ENCODE measurements around the gene ZBTB20.

Gene ZBTB20

DNA sequence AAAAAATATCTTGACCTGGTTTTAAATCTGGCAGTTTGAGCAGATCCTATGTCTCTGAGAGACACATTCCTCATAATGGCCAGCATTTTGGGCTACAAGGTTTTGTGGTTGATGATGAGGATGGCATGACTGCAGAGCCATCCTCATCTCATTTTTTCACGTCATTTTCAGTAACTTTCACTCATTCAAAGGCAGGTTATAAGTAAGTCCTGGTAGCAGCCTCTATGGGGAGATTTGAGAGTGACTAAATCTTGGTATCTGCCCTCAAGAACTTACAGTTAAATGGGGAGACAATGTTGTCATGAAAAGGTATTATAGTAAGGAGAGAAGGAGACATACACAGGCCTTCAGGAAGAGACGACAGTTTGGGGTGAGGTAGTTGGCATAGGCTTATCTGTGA, 838.7 kb downstream of the ZBTB20 start:
- Mint-ChIP-seq H3K36me3 (ENCODE audit: insufficient read depth) (peaks cover 62% of the 10 kb centered on the region), H3K27ac (ENCODE audit: low read depth) (peak overlapping the region; percentile 97), H3K27me3 (no peaks in the 10 kb centered on the region), H3K9me3 (no peaks in the 10 kb centered on the region), H3K4me3 (peak overlapping the region; percentile 63), H3K4me1 (peaks cover 76% of the 10 kb centered on the region)
- DNase-seq (ENCODE audit: low spot score in 2 of 2) = no peak
- ATAC-seq (replicated peaks; ENCODE audit: extremely low read depth, poor library complexity, severe bottlenecking) = peak; percentile 5

DNA sequence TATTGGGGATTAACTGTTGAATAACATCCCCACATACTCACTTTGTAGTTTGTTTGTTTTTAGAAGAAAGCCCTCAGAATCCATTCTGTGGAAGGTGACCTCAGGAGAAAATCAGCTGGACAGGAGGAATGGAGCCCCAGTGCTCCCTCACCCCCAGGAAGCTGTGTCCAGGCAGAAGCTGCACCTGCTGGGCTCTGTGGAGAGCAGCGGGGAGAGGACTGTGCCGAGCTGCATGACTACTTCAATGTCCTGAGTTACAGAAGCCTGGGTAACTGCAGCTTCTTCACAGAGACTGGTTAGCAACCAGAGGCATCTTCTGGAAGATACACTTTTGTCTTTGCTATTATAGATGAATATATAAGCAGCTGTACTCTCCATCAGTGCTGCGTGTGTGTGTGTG, 839.3 kb downstream of the ZBTB20 start:
- Mint-ChIP-seq H3K27me3 (no peaks in the 10 kb centered on the region), H3K4me1 (peaks cover 77% of the 10 kb centered on the region)

DNA sequence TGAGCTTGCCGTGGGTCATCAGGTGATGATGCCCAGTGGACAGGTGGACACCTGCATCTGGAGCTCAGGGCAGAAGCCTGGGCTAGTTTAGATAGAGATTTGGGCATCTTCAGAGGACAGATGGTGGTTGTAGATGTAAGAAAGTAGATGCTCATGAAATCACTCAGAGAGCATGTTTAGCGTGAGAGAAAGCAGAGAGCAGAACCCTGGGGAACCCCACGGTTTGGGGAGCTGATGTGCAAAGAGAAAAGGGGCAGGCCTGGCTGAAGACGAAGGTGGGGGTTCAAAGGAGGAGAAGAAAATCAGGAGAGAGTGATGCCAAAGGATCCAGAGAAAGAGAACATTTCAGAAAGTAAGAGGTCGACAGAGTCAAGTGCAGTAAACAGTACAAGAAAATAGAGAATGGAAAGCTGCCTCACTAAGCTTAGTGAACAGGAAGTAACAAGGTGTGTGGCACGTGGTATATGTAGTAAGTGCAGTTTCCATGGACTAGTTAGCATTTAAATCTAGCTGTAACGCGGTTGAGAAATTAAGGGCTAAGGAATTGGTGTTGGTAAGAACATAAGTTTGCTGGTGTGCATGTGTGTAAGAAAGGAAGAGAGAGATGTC, 839.8 kb downstream of the ZBTB20 start:
- H3K4me3 Mint-ChIP-seq = peak overlapping the region; percentile 63
- ATAC-seq (replicated peaks; ENCODE audit: extremely low read depth, poor library complexity, severe bottlenecking) (peak; percentile 81), DNase-seq (ENCODE audit: low spot score in 2 of 2) (peak in 1 of 2 donors; percentile 41)
- H3K9me3 Mint-ChIP-seq = no peaks in the 10 kb centered on the region
- peak overlapping the region; percentile 97 for H3K27ac Mint-ChIP-seq (ENCODE audit: low read depth)
- H3K4me1 Mint-ChIP-seq = peaks cover 81% of the 10 kb centered on the region
- peaks cover 67% of the 10 kb centered on the region for H3K36me3 Mint-ChIP-seq (ENCODE audit: insufficient read depth)
- H3K27me3 Mint-ChIP-seq = no peaks in the 10 kb centered on the region

More for the DNA sequence above, 839.3 kb downstream of the ZBTB20 start:
- Mint-ChIP-seq H3K9me3 (no peaks in the 10 kb centered on the region), H3K27ac (ENCODE audit: low read depth) (peak overlapping the region; percentile 97), H3K4me3 (peak overlapping the region; percentile 63), H3K36me3 (ENCODE audit: insufficient read depth) (peaks cover 64% of the 10 kb centered on the region)
- no peak for ATAC-seq (replicated peaks; ENCODE audit: extremely low read depth, poor library complexity, severe bottlenecking)
- DNase-seq (ENCODE audit: low spot score in 2 of 2) = no peak

DNA sequence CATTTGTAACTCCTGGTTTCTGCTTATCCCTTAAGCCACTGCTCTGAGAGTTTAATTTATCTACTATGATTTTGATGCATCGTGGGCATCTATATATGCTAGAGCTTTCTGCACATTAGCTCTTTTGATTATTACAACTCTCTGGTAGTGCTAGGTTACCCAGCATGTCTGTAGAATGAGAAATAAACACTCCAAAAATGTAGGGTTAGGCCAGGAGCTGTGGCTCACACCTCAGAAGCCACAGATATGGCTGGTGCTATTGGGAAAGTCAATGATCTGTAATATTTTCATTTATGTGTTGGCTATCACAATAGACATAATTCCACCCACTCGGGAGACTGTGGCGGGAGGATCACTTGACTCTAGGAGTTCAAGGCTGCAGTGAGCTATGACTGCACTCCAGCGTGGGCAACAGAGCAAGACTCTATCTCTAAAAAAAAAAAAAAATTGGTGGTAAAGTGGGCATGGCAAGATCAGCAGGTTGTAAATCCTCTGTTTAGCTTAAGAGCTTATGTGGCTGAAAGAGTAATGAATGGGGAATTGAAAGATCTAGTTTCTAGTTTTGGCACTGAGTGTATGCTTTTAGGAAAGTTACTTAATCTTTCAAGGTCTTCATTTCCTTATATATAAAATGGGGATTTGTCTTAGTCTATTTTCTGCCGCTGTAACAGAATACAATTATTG, 847.0 kb downstream of the ZBTB20 start:
- H3K4me3 Mint-ChIP-seq = peak overlapping the region; percentile 83
- H3K27me3 Mint-ChIP-seq = no peaks in the 10 kb centered on the region
- ATAC-seq (replicated peaks; ENCODE audit: extremely low read depth, poor library complexity, severe bottlenecking) (peak; percentile 49), DNase-seq (ENCODE audit: low spot score in 2 of 2) (no peak)
- peaks cover 53% of the 10 kb centered on the region for H3K36me3 Mint-ChIP-seq (ENCODE audit: insufficient read depth)
- H3K27ac Mint-ChIP-seq (ENCODE audit: low read depth) = peak overlapping the region; percentile 97
- peaks cover 86% of the 10 kb centered on the region for H3K4me1 Mint-ChIP-seq
- H3K9me3 Mint-ChIP-seq = no peaks in the 10 kb centered on the region

DNA sequence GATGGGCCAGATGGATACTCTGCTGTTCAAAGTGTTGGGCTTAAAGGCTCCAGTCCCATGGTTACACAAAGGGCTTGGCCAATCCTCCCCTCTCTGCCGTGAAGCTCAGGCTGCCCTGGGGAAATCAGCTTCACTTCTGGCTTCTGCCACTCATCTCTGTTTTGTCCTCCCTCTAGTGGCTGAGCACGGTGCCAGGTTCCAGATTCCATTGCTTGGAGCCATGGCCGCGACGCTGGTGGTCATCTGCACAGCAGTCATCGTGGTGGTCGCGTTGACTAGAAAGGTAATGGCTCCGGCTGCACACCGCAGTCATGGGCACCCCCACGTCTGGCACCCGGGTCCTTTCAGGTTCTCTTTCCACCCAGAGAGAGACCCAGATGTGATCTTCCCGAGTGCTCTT, 847.7 kb downstream of the ZBTB20 start:
- DNase-seq (ENCODE audit: low spot score in 2 of 2) (peak in 1 of 2 donors; percentile 44), ATAC-seq (replicated peaks; ENCODE audit: extremely low read depth, poor library complexity, severe bottlenecking) (peak; percentile 57)
- H3K9me3 Mint-ChIP-seq = no peaks in the 10 kb centered on the region
- H3K27me3 Mint-ChIP-seq = no peaks in the 10 kb centered on the region
- H3K4me3 Mint-ChIP-seq = peak overlapping the region; percentile 83
- H3K4me1 Mint-ChIP-seq = peaks cover 86% of the 10 kb centered on the region
- H3K27ac Mint-ChIP-seq (ENCODE audit: low read depth) = peak overlapping the region; percentile 97
- H3K36me3 Mint-ChIP-seq (ENCODE audit: insufficient read depth) = peaks cover 51% of the 10 kb centered on the region

DNA sequence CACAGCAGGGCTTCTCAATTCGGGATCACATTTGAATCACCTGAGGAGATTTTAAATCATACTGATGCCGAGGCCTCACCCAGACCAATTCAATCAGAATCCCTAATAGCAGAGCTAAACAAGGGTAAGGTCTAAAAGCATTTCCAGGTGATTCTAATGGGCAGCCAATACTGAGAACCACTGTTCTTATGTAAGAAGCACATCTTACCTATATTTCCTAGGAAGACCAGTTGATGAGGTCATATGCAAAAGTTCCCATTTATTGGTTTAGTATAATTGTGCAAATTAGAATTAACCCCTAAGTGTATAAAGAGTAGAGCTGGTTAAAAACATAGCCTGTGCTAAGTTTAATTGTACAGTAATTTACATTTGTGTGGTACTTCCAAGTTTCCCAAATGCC, 851.1 kb downstream of the ZBTB20 start:
- no peaks in the 10 kb centered on the region for H3K9me3 Mint-ChIP-seq
- H3K4me3 Mint-ChIP-seq = peak overlapping the region; percentile 83
- H3K27ac Mint-ChIP-seq (ENCODE audit: low read depth) = peak overlapping the region; percentile 97
- no peaks in the 10 kb centered on the region for H3K27me3 Mint-ChIP-seq
- ATAC-seq (replicated peaks; ENCODE audit: extremely low read depth, poor library complexity, severe bottlenecking) = no peak
- H3K36me3 Mint-ChIP-seq (ENCODE audit: insufficient read depth) = peaks cover 37% of the 10 kb centered on the region
- peaks cover 89% of the 10 kb centered on the region for H3K4me1 Mint-ChIP-seq
- no peak for DNase-seq (ENCODE audit: low spot score in 2 of 2)

DNA sequence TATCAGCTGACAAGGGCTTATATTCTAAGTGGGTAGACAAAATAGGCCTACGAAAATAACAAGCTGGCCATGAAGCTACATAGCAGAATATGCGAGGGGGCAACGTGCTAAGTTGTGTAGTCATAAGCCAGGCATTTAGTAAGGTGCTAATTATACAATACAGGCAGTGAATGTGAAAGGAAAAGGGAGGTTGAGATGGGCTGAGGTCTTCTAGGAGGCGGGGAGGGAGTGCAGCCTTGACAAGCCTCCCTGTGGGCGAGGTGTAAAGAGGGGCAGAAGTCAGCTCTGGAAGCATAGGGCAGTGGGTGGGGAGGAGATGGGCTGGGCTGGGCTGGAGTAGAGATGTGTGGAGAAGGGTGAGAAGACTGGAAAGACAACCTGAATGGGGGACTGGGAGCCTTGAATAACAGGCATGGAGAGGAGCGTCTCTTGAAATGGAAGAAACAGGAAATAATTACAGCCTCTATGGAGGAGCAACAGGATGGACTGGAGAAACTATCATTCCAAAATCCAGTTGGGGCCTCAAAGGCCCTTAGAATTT, 852.1 kb downstream of the ZBTB20 start:
- Mint-ChIP-seq H3K4me3 (peak overlapping the region; percentile 83), H3K27ac (ENCODE audit: low read depth) (peak overlapping the region; percentile 97), H3K27me3 (no peaks in the 10 kb centered on the region), H3K36me3 (ENCODE audit: insufficient read depth) (peaks cover 37% of the 10 kb centered on the region), H3K4me1 (peaks cover 89% of the 10 kb centered on the region), H3K9me3 (no peaks in the 10 kb centered on the region)
- no peak for DNase-seq (ENCODE audit: low spot score in 2 of 2)
- ATAC-seq (replicated peaks; ENCODE audit: extremely low read depth, poor library complexity, severe bottlenecking) = peak; percentile 11

DNA sequence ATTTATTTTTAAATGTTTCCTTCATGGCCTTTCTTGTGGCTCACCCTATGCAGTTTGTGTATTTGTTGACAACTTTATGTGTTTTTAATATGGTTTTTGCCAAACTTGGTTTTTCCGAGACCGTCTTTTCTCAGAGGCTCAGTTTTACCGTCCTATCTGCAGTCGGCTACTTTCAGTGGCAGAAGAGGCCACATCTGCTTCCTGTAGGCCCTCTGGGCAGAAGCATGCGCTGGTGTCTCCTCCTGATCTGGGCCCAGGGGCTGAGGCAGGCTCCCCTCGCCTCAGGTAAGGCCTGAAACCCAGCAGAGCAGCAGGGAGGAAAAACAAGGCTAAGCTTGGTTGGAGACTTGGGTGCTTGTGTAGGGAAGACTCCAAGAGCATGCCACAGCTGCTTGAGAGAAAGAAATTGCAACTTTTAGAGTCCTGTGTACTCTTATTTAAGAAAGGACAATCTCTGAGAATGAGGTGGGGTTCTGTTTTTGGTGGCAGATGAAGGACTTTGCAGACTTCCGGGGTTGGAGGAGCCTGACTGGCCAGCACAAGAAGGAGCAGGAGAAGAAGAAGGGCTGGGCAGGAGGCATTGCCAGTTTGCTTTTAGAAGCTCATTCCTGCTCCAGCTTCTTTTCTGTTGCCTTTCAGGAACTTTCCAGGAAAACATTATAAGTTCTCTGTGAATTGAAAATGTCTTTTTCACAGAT, 853.1 kb downstream of the ZBTB20 start, which contains the start of gene TIGIT:
TSS of gene TIGIT (plus strand) at position 191 of the 698 bp plus-strand sequence. CDS start at position 225, 34 bp downstream.
- Mint-ChIP-seq H3K4me1 (peaks cover 86% of the 10 kb centered on the region), H3K9me3 (no peaks in the 10 kb centered on the region), H3K36me3 (ENCODE audit: insufficient read depth) (peaks cover 31% of the 10 kb centered on the region), H3K4me3 (peak within 1 kb of the TSS; percentile 83), H3K27ac (ENCODE audit: low read depth) (peak within 1 kb of the TSS; percentile 97), H3K27me3 (no peaks in the 10 kb centered on the region)
- no peak for ATAC-seq (replicated peaks; ENCODE audit: extremely low read depth, poor library complexity, severe bottlenecking)
- no peak for DNase-seq (ENCODE audit: low spot score in 2 of 2)

DNA sequence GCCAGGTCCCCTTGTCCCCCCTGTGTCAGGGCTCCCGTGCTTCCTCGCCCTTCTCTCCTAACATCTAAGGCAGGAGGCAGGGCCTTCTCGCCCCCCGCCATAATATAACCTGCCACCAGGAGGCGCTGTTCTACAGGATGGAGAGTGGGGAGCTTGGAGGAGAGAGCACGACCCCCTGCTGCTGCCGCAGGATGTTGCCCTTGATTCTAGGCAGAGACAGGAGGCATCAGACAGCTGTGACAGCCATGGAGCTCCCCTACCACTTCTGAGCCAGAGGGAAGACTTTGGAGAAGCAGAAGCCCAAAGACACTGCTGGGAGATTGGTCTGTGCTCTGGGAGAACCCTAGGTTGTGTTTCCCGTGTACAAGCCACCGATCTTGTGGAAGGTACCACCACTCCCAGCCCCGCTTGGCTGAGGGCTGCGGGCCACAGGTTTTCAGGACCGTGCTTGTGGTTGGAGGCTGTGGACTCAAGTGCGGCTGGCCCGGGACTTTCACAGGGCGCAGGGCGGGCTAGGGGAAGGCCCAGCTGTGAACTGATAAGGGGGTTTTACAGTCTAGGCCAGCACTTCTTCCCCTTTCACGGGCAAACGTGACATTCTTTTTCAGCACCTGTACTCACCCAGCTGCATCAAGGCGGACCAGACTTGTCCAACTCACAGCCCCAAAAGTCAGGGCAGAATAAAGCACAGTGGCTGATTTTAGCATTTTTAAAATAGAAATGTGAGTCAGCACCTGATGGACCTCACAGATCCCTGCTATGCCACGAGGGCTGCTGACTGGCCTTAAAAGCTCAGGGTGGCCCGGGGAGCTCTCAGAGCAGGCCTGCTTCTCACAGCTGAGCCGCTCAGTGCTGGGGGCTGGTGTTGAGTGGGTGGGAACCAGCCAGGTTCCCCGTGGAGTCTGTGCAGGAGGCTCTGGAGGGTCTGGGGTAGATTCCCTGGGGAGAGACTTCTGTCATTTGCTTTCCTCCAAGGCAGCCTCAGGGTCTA, 855.9 kb downstream of the ZBTB20 start:
- Mint-ChIP-seq H3K4me1 (peaks cover 76% of the 10 kb centered on the region), H3K9me3 (no peaks in the 10 kb centered on the region), H3K4me3 (peak overlapping the region; percentile 83), H3K36me3 (ENCODE audit: insufficient read depth) (peaks cover 23% of the 10 kb centered on the region), H3K27ac (ENCODE audit: low read depth) (peak overlapping the region; percentile 97), H3K27me3 (no peaks in the 10 kb centered on the region)
- ATAC-seq (replicated peaks; ENCODE audit: extremely low read depth, poor library complexity, severe bottlenecking) = peak; percentile 84
- peak; percentile 93 to 96 for DNase-seq (ENCODE audit: low spot score in 2 of 2)

DNA sequence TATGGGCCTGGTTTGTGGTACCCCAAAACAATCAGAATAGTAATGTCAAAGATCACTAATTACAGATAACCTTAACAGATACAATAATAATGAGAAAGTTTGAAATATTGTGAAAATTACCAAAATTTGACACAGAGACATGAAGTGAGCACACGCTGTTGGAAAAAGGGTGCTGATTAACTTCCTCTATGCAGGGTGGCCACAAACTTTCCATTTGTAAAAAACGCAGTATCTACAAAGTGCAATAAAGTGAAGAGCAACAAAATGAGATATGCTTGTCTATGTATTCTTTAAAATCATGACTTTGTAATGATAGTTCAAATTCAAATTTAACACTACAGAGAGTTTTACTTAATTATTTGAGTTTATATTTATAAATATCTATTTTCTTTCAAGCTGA, 860.8 kb downstream of the ZBTB20 start:
- no peak for ATAC-seq (replicated peaks; ENCODE audit: extremely low read depth, poor library complexity, severe bottlenecking)
- Mint-ChIP-seq H3K4me3 (peak overlapping the region; percentile 77), H3K27me3 (no peaks in the 10 kb centered on the region), H3K9me3 (no peaks in the 10 kb centered on the region), H3K27ac (ENCODE audit: low read depth) (peak overlapping the region; percentile 99), H3K36me3 (ENCODE audit: insufficient read depth) (peaks cover 18% of the 10 kb centered on the region), H3K4me1 (peaks cover 53% of the 10 kb centered on the region)
- no peak for DNase-seq (ENCODE audit: low spot score in 2 of 2)

DNA sequence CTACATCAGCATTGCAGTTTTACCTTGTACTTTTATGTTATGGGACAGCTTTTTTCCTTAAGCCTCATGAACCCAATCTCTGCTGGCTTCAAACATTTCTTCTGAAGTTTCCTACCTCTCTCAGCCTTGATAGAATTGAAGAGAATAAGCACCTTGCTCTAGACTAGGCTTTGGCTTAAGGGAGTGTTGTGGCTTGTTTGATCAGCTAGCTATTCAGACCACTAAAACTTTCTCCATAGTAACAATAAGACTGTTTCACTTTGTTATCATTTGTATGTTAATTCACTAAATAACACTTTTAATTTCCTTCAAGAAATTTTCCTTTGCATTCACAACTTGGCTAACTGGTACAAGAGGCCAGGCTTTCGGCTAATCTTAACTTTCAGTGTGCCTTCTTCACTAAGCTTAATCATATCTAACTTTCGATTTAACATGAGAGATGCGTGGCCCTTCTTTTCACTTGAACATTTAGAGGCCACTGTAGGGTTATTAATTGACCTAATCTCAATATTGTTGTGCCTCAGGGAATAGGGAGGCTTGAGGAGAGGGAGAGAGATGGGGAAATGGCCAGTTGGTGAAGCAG, 861.3 kb downstream of the ZBTB20 start:
- Mint-ChIP-seq H3K9me3 (no peaks in the 10 kb centered on the region), H3K36me3 (ENCODE audit: insufficient read depth) (peaks cover 13% of the 10 kb centered on the region), H3K4me3 (peak overlapping the region; percentile 77), H3K27me3 (no peaks in the 10 kb centered on the region), H3K4me1 (peaks cover 48% of the 10 kb centered on the region), H3K27ac (ENCODE audit: low read depth) (peak overlapping the region; percentile 99)
- ATAC-seq (replicated peaks; ENCODE audit: extremely low read depth, poor library complexity, severe bottlenecking) (peak; percentile 88), DNase-seq (ENCODE audit: low spot score in 2 of 2) (no peak)
